Inflammatory macrophage (primary cell): ENCODE data around the gene SLC9A1.
A peak's percentile ranks its signal among the peaks of the same experiment; 100 is the strongest.
"Not testable (repeated sequence)": the region's sequence is repeated elsewhere in the genome, so short reads cannot be mapped to it uniquely, and the experiment has no call there.

Experiments
- DNase-seq, 2 donors: peaks; one replicate each; pipeline ENCODE4 v3.0.0-alpha.2; 2020 to 2022
- total RNA-seq, 18 experiments: gene quantifications; one replicate each; lab custom pipeline; 2026; ENCODE audit warnings: mixed read lengths in 6 of 18, inconsistent platforms in 2 of 18; lab: John Stamatoyannopoulos, UW

The SLC9A1 gene
- 6.6 to 61.6 (median 16.0) reads per million in 18 experiments for total RNA-seq

DNA sequence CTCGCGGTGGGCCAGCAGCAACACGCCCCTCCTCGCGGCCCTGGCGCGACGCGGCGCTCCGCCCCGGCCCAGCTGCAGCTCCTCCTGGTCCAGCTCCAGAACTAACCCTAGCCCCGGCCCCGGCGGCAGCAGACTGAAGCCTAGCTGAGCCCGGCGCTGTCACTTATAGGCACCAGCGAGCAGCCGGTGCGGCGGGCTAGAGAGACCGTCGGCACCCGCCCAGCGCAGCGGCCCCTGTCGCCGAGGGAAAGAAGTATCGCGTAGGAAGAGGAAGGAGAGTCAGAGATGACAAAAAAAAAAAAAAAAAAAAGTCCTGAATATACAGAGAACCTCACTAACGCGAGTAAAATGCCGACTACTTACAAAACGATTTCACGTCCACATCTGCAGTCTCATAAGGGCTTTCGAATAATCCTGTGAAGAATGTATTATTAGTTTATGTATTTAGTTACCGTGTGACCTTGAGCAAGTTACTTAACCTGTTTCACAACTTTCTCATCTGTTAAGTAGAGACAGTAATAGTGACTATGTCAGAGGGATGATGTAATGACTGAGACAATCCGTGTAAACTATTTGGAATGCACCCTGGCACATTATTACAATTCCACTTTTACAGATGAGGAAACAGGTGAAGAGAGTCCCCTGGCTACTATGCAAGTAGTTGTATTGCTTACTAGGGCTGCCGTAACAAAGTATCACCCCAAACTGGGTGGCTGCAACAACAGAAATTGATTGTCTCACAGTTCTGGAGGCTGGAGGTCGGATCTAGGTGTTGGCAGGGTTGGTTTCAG, at the start of gene SLC9A1:
SLC9A1 (minus strand) TSS at position 135 of the 791 bp plus-strand sequence. CDS start 791 bp downstream, outside the sequence.
- DNase-seq = peak; percentile 93 to 94

DNA sequence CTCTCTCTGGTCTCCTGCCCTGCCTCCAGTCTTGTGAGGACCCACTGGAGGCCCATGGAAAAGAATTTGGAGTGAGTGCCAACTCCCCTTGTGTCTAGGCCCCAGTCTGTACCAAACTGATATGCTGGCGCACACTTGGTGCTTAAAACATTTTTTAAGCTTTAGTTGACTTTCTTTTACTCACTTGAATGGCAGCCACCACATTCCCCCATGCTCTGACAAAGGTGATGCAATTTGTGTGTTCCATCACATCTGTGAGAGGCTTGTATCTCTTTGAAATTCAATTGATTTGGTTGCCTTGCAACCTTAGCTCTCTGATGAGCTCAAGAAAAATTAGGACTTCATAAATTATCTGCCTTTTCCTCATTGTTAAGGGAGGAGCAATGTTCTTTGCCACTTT, 49.0 kb upstream of the SLC9A1 start:
- no peak for DNase-seq

DNA sequence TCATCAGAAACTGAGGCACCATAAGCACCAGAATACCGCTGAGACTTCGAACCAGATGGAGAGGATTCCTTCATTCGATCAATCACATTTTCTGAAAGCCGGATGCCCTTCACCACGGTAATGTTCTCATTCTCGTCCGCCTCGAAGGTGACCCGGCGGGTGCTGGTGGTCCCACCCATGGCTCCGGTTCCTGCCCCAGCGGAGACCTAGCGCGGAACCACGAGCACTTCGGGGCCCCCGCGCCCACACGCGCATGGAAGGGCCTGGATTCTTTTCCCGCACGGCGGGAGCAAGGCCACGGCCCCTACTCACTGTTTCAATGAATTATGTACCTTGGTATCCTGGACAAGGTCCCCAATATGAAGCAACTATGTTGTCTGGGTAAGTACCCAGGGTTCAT, 46.4 kb upstream of the SLC9A1 start:
- no peak for DNase-seq

DNA sequence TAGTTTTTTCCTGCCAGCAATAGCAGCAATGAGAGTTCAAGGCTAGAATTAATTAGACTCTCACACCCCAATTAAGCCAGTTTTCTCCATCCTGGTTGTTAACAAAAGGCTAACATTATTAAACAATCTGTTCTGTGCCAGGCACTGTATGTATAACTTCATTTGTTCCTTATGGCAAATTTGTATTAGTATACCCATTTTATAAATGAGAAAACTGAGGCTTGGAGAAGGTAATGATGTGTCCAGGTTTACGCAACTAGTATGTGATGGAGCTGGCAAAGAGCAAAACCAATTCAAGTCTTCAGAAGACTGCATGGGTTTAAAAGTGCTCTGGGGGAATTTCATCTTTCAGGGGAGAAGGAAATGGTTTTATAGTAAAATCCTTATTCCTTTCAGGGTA, 38.3 kb upstream of the SLC9A1 start:
- no peak for DNase-seq

DNA sequence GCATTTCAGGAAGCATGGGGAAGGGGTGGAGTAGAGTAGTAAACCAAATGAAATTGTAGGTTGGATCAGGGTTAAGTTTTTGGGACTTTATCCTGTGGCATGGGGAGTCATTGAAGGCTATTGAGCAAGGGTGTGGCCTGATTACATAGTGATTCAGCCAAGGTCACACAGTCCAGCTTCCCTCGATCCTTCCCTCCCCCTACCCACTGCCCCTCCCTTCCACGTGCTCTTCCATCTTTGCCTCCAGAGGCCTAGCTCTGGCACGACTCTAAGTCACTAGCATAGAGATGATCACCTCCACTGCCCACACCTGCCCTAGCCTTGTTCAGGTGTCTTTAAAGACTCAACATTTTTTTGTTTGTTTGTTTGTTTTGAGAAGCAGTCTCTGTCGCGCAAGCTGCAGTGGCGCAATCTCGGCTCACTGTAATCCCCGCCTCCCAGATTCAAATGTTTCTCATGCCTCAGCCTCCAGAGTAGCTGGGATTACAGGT, 37.2 kb upstream of the SLC9A1 start:
- DNase-seq = peak; percentile 66 to 67

DNA sequence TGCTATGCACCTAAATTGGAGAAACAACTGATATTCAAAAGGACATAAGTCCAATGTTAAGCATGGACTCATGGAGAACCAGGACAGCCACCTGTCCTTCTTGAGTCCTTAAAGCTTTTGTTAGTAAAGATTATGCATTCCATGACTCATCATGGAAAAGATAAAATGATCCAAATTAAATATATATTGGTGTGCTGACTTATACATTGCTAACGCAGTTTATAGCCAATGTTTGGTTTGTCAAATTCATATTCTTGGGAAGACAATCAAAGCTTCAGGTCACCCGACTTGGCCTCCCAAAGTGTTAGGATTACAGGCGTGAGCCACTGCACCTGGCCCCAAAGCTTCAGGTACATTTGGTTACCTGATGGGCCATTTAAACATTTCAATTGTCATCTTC, 29.7 kb upstream of the SLC9A1 start:
- not testable (repeated sequence) for DNase-seq

DNA sequence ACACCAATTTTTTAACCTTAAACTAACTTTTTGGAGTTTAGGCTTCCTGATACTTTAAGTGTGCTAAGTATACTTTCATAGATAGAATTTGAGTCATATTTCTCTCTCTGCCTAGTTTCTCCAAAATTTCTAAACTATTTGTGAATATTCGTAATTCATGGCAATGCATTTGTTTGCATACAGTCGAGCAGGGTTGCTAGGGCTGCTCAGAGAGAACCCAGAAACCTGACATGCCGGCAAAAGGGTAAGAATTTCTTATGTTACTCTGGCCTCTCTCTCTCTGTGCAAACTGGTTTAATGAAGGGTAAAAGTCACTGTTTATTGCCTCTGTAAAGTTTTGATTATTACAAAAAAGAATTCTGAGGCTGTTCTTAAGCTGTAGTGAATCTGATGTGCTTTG, 25.1 kb upstream of the SLC9A1 start:
- DNase-seq = no peak

DNA sequence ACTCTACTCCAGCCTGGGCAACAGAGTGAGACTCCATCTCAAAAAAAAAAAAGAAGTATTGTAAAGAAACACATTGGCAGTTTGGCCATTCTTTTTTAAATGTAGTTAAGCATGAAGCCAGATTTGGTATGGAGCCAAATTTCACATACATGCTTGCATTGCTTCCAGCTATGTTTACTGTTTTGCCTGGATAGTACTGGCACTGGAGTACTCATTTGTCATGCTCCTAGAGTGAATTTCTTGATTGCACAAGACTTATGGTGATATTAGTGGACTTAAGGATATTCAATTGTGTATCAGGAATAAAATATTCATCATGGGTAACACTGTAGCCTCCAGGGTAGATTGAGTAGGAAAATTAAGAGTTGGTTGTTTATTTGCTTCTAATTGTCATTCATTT, 24.5 kb upstream of the SLC9A1 start:
- no peak for DNase-seq

DNA sequence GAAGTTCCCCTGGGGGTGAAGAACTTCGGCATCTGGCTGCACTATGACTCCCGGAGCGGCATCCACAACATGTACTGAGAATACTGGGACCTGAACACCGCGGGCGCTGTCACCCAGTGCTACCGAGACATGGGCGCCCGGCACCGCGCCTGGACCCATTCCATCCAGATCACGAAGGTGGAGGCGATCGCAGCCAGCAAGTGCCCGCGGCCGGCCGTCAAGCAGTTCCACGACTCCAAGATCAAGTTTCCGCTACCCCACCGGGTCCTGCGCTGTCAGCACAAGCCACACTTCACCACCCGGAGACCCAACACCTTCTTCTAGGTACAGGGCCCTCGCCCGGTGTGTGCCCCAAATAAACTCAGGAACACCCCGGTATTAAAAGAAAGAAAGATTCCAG, 22.0 kb upstream of the SLC9A1 start:
- no peak for DNase-seq

DNA sequence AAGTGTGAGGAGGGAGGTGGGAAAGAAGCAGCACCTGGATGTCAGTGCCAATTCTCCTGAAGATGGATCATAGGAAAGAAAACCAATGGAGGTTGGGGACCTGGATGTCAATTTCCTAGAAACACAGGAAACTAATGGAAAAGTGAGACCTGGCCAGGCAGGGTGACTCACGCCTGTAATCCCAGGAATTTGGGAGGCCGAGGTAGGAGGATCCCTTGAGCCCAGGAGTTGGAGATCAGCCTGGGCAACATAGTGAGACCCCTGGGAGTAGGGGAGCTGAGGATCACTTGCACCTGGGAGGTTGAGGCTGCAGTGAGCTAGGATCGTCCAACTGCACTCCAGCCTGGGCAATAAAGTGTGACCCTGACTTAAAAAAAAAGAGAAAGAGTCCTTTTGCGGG, 21.4 kb upstream of the SLC9A1 start:
- DNase-seq = no peak

DNA sequence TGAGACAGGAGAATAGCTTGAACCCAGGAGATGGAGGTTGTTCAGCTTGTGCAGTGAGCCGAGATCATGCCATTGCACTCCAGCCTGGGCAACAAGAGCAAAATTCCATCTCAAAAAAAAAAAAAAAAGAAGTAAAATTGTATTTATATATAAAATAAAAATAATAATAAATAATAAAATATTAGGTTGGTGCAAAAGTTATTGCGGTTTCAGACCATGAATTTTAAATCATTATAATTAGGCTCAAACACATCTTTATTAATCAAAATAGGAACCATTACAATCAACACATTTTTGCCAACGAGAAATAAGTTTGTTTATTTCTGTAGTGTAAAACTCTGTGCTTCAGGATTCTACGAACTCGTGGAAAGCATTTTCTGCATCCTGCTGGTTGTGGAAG, 18.1 kb upstream of the SLC9A1 start:
- DNase-seq = not testable (repeated sequence)

DNA sequence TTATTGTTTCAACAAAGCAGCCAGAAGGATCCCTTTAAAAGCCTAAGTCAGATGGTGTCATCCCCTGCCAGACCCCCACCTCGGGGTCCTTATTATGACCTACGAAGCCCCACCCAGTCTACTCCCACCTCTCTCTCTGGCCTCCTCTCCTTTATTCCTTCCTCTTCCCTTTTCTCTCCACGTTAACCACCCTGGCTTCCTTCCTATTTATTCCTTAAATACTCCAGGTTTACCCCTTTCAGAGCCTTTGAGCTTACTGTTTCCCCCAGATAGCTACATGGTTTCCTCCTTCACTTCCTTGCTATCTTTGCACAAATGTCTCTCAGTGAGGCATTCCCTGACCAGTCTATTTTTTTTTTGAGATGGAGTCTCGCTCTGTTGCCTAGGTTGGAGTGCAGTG, 12.0 kb upstream of the SLC9A1 start:
- no peak for DNase-seq

DNA sequence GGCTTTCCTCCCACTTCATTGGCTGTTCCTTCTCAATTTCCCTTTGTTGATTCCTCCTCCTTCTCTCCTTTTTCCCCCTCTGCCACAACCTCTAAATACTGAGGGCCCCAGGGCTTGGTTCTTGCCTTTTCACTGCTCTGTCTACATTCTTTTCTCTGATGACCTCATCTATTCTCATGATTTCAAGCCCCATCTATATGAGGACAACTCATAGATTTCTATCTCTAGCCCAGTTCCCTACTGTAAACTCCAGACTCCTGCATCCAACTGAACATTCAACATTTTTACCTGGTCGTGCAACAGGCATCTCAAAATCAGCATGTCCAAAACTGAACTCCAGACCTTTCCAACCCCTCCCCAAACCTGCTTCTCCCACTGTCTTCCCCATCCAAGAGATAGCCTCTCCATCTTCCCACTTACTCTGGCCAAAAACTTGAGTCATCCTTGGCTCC, 11.5 kb upstream of the SLC9A1 start:
- DNase-seq = no peak

DNA sequence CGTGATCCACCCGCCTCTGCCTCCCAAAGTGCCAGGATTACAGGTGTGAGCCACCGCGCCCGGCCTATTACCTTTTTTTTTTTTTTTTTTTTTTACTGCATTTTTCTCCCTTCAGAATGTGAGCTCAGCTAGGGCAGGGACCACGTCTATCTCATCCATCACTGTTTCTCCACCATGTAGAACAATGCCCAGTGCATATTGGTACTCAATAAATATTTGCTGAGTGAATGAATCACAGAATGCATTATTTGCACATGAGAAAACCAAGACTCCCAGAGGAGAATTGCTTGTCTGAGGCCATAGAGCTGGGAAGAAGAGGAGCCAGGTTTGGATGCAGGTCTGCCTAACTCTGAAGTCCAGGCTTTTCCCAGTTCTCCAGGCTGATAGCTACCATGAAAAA, 8.2 kb upstream of the SLC9A1 start:
- DNase-seq = no peak

DNA sequence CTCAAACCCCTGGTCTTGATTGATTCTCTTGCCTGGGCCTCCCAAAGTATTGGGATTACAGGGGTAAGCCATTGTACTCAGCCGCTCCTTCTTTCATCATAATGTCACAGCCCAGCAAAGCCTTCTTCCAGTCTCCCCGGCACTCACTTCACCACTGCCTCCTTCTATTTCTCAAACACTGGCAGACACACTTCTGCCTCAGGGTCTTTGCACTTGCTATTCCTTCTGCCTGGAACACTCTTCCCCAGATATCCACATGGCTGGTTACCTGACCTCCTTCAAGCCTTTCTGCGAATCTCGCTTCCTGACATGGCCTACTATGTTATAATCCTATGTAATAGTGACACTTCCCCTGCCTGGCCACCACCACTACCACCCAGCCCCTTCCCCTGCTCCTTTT, 7.2 kb upstream of the SLC9A1 start:
- DNase-seq = no peak

DNA sequence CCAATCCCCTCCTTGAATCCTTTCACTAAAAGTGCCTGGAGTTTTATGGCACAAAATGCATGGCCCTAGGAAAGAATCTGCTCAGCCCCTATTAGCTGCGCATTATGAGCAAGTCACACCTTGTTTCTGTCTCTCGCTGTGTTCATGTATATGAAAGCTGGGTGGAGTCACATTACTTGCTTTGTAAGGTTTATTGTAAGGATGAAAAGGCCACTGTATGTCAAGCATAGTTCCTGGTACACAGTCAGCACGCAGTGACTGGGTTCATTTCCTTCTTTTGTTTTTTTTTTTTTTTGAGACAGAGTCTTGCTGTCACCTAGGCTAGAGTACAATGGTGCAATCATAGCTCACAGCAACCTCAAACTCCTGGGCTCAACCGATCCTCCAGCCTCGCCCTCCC, 6.7 kb upstream of the SLC9A1 start:
- peak; percentile 48 to 62 for DNase-seq

DNA sequence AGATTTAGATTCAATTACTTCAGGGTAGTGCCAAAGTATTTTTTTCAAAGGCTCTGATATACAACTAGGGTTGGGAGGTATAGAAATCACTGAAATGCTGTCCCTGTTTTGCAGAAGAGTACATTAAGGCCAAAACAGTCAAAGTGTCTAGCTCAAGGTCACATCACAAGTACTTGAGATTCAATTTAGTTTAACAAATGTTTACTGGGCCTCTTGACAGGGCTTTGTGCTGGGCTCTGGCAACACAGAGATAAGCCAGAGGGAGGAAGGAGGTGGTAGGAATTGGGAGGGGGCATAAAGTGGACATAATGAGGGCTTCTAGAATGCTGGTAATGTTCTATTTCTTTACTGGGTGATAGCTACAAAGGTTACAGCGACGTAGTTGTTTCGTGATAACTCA, 2.3 kb upstream of the SLC9A1 start:
- DNase-seq = no peak

DNA sequence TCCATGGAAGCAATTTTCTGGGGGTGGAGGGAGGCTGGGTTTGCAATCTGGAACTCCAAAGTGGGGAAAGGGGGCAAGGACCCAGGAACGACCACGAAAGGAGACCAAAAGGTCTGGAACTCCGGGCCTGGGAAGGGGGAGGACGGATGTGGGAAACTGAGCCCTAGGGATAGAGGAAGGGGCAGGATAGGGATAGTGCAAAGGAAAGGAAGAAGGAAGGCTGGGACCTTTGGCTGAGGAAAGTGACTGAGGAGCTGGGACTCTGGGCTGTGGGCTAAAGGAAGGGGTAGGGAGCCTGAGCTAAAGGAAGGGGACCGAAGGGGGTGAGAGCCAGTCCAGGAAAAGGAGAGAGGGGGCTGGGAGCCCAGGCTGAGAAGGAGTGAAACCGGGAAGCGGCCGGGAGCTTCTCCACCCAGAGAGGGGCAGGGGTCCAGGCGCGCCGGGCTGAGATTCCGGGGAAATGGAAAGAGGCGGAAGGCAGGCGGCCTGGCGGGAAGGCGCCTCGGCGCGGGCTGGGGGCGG, 395 bp downstream of the SLC9A1 start:
- DNase-seq = no peak

DNA sequence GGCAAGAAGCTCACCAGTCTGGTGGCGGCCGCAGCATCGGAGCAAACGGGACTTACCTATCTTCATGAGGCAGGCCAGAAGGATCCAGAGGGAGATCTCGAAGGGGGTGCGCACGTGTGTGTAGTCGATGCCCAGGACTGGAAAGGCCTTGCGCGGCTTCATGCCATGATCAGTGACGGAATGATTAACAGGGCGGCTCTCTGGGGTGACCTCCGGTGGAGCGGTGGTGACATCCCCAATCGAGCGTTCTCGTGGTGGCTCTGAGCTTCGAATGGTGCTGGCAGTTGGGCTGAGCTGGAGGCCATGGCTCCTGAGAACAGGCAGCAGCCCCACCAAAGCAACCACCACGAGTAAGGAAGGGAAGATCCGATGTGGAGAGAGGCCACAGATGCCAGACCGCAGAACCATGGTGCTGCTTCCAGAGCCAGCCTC, 982 bp downstream of the SLC9A1 start:
- DNase-seq = no peak

DNA sequence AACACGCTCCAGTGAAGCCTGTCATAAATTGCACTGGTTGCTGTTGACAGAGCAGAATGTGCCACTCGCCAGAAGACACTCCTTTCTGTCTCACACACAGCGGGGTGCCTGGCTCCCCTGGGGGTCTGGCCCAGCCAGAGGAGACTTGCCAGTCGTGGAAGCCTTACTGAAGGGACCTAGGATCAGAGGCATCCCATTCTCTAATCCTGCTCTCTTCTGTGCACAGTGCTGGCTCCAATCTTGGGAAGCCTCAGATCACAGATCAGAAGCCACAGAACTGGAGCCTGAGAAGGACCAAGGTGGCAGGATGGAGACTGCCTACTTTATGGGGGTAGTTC, 1.4 kb downstream of the SLC9A1 start:
- DNase-seq = no peak

DNA sequence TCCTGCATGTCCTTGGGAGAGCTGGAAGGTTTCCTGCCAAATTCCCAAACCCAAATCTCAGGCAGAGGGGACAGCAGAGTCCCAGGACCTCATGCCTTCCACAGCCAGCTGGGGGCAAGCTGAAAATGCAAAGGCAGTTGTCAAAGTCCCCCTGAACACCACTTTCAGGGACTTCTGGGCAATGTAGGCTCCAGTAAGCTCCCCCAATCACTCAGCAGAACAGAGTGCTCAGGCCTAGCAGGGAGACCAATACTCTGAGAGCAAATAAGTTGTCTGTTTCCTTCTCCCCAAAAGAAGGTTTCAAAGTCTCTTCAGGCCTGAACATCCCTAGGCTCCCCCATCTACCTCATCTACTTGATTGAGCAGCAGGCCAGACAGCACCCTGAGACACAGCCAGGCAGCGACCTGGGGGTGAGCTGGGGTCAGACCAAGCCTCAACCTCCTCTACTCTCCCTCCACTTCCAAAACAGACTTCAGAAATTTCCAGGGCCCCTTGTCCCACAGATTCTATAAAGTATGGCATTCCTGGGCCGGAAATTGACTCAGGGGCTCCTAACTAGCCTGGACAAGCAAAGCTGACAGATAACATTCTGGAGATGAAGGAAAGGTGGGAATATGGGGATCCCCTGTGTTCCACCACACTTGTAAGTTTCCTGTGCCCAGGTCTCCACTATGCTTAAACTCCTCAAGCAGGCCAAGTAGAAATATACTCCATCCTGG, 1.9 kb downstream of the SLC9A1 start:
- no peak for DNase-seq

DNA sequence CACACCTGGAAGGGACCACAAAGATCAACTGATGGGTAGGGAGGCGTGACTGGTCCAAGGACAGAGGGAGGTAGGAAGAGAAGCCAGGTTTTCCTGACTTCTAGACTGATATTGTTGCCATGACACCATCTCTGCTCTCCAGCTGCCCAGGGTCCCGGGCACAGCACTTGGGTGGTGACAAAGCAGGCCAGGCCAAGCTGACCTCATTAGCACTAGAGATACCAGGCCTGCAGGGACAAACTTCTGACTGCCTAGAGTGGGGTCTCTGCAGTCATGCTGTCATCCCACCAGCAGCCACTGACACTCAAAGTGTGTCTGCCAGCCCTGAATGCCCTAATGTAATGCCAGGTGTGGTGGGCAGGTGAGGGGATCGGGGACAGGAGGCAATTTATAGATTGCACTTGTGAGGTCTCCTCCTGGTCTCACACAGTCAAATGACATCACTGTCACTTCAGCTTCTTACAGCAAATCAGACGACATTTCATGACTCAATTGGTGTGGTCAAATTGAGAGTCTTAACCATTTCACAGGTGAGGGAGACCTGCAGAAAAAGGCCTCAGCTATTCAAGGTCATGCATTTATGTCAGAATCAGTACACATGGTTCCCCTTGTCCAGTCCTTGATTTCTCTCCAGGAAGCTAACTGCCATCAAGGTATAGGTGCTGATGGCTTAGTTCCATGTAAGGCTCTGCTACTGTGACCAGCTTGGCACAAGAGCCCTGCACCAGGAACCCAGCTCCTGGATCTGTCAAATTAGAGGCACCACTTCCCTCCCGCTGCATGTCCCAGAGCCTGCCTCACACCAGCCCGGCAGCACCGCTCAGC, 2.7 kb downstream of the SLC9A1 start:
- peak in 1 of 2 donors; percentile 33 for DNase-seq

DNA sequence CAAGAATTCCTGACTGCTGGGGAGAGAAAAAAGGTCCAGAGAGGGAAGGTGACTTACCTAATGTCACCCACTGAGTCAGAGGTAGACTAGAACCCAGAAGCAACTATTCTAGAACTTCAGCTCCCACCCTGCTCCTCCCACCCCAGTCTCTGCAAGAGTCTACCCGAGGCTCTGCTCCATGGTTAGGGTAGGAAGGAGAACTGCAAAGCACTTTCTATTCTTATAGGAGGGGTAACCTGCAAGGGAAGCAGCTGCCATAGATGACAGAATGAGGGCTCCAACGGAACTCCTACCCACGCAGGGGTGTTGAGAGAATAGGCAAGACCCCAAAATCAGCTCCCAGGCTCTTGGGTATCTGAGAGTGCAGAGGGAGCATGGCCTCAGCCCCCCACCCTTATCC, 4.3 kb downstream of the SLC9A1 start:
- no peak for DNase-seq
